HFF-Myc (cell line): ENCODE measurements around the gene TNS2.
"Not testable (repeated sequence)": the region's sequence is repeated elsewhere in the genome, so short reads cannot be mapped to it uniquely, and the experiment has no call there.

Experiments
- DNase-seq: peaks from one replicate; pipeline ENCODE4 v3.0.0-alpha.2; 2011; ENCODE audit warnings: low read depth; ENCODE audit errors: extremely low read depth
- H3K4me3 ChIP-seq: replicated peaks from 2 replicates; pipeline ENCODE4 v1.5.1; 2011; ENCODE audit warnings: low read depth, mild to moderate bottlenecking, control low read depth, low read length
- TF ChIP-seq, protein P1 (sequence below): IDR thresholded peaks from 2 replicates; pipeline ENCODE4 v1.5.1; 2012; ENCODE audit warnings: mild to moderate bottlenecking, low read depth, low read length, control low read depth; ENCODE audit errors: missing control alignments

Gene TNS2

DNA sequence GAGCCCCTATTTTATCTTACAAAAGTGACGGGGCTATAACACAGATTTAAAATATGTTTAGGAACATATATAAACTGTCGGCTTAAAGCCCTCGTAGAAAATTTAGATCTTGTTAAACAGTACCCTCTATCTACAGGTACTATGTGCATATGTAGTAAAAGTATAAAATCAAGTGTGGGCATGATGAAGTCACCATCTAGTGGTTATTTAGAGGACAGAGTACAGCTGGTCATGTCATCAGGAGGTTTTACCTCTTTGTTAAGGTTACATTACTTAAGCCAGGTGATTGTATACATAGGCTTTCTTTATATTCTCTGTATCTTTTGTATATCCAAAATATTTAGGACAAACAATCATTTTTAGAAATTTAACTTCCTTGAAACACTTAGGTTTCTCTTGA, 18.2 kb upstream of the TNS2 start:
- H3K4me3 ChIP-seq = no peak overlapping the region
- TF ChIP-seq, protein P1, sequence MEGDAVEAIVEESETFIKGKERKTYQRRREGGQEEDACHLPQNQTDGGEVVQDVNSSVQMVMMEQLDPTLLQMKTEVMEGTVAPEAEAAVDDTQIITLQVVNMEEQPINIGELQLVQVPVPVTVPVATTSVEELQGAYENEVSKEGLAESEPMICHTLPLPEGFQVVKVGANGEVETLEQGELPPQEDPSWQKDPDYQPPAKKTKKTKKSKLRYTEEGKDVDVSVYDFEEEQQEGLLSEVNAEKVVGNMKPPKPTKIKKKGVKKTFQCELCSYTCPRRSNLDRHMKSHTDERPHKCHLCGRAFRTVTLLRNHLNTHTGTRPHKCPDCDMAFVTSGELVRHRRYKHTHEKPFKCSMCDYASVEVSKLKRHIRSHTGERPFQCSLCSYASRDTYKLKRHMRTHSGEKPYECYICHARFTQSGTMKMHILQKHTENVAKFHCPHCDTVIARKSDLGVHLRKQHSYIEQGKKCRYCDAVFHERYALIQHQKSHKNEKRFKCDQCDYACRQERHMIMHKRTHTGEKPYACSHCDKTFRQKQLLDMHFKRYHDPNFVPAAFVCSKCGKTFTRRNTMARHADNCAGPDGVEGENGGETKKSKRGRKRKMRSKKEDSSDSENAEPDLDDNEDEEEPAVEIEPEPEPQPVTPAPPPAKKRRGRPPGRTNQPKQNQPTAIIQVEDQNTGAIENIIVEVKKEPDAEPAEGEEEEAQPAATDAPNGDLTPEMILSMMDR = no peak
- DNase-seq = no peak

DNA sequence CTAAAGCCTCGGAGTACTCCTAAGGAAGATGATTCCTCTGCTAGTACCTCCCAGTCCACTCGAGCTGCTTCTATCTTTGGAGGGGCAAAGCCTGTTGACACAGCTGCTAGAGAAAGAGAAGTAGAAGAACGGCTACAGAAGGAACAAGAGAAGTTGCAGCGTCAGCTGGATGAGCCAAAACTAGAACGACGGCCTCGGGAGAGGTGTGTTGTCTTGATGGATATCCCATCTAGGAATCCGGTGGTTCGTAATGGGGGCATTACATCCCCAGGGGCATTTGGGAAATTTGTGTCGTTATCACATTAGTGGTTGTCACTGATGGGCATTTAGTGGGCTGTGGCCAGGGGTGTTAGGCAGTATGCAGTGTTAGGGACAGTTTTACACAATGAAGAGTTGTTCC, 16.0 kb upstream of the TNS2 start:
- not testable (repeated sequence) for DNase-seq, H3K4me3 ChIP-seq

DNA sequence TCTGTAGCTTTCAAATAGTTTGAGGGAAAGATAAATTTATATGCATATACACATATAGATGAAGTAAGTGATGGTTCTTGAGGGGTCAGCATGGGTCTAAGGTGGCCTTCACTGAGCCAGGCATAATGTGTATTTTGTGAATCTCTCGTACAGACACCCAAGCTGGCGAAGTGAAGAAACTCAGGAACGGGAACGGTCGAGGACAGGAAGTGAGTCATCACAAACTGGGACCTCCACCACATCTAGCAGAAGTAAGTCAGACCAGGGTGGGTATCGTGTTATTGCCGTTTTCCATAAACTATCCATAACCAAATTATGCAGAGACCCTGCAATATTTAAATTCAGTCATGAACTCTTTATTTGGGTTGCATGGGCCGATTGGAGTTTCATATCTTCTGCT, 15.4 kb upstream of the TNS2 start:
- H3K4me3 ChIP-seq = no peak overlapping the region
- no peak for DNase-seq
- TF ChIP-seq, protein P1 = no peak

DNA sequence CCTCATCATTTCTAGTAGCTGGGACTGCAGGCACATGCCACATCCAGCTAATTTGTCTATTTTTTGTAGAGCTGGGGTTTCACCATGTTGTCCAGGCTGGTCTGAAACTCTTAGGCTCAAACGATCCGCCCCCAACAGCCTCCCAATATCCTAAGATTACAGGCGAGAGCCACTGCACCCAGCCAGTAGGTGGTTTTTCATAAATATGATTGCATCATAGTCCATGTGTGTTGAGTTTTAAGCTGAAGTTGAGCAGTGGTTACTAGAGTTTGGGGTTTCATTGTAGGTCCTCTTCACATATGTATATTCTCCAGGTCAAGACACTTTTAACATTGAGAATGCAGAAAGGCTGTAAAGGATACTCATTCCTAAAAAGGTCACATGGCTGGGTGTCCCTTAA, 13.1 kb upstream of the TNS2 start:
- H3K4me3 ChIP-seq = no peak overlapping the region
- TF ChIP-seq, protein P1 = no peak
- no peak for DNase-seq

DNA sequence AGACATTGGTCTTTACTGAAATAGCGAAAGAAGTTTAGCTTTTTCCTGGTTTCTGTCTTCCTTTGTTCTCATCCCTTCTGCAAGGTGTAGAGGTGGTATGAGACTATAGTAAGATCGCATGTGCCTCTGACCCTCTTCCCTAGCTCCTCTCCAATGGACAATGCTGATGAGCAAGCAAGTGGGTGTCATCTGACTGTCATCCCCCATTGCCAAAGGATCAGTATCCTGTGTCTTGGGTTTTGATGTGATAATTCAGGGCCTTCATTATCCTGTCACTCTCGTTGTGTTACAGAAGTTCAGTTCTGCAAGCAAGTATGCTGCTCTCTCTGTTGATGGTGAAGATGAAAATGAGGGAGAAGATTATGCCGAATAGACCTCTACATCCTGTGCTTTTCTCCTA, 10.0 kb upstream of the TNS2 start:
- TF ChIP-seq, protein P1 = no peak
- DNase-seq = no peak
- H3K4me3 ChIP-seq = no peak overlapping the region

DNA sequence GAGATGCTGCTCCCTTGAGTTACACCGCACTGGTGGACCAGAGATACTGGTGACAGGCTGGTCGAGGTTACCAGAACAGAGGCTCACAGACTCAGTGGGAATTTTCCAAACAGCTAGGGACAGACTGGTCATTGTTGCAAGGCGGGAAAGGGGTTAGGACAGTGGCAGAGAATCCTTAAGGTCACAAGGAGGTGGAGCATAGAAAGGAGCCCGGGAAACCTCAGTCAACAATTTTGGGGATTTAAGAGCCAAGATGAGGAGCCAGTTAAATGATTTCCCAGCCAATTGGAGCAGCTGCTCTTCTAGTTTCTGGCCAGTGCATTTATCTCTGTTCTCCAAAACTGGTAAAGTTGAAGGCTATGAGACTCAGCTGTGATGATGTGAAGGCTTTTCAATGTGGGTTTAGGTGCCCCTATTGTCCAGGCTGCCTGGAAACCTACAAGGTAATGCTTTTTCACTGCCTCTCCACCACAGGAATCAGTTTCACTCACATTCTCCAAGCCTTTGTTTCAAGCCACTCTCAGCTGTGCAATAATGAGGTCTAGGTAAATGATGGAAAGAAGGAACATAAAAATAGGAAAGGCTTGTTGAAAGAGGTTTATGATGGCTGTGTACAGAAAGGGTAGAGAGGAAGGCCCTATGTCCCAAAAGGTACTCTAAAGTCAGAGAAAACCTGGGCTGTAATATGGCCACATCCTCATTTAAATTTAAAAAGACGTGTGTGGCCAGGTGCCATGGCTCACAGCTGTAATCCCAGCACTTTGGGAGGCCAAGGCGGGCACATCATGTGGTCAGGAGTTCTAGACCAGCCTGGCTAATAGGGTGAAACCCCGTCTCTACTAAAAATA, 7.0 kb upstream of the TNS2 start:
- DNase-seq = no peak
- TF ChIP-seq, protein P1 = no peak
- no peak overlapping the region for H3K4me3 ChIP-seq

DNA sequence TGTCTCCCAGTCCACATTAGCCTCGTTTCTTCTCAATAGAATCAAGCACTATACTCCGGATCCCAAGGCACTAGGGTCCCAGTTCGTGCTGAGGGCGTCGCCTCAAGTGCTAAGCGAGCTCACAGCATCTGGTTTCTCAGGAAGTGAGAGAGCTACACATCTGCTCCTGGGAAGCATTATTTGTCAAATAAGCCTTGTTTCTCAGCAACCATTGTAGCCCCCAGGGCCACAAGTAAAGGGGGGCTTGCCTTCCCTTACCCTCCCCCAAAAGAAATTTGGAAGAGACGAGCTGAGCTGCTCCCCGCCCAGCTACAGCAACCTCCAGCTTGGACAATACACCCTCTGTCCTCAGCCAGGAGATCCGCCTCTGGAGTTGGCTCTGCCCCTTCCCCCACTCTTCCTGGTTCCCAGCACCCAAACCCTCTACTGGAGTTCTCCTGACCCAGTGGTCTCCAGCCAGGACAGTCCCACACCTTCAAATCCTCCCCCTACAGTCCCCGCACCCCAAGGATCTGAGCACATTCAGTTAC, 5.7 kb upstream of the TNS2 start:
- DNase-seq = no peak
- TF ChIP-seq, protein P1 = no peak
- no peak overlapping the region for H3K4me3 ChIP-seq
